Lower leg skin (tissue), 3 donors: ENCODE results near the gene STAG1.

ENCODE experiments used
- POLR2A ChIP-seq, 2 donors: fragments of 450-650 bp; IDR thresholded peaks; one replicate each; pipeline ENCODE4 v1.6.1; 2016 to 2017; ENCODE audit warnings: antibody characterized with exemption in 2 of 2, mild to moderate bottlenecking in 1 of 2, moderate library complexity in 1 of 2
- TF ChIP-seq, protein P1 (sequence below), 3 donors: fragments of 450-650 bp; IDR thresholded peaks; one replicate each; pipeline ENCODE4 v1.5.1; 2016; ENCODE audit warnings: antibody characterized with exemption in 3 of 3, mild to moderate bottlenecking in 3 of 3, moderate library complexity in 2 of 3

DNA sequence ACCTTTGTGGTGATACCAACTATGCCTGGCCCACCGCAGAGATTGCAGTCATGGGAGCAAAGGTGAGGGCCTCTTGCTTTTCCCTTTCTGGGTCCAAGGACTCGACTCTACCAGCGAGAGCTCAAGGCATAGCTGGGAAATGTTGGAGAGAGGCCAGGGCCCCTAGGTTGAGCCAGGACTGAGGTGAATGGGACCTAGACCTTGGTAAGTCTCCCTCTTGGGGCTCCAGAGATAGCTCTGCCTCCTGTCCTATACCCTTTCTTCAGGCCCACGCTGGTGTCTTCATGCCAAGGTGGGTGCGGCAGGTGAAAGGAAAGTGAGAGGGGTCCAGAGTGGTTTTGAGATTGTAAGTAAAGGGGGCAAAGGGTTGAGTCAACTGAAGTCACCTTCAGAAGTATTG is 424.5 kb downstream of the STAG1 start:
- TF ChIP-seq, protein P1, sequence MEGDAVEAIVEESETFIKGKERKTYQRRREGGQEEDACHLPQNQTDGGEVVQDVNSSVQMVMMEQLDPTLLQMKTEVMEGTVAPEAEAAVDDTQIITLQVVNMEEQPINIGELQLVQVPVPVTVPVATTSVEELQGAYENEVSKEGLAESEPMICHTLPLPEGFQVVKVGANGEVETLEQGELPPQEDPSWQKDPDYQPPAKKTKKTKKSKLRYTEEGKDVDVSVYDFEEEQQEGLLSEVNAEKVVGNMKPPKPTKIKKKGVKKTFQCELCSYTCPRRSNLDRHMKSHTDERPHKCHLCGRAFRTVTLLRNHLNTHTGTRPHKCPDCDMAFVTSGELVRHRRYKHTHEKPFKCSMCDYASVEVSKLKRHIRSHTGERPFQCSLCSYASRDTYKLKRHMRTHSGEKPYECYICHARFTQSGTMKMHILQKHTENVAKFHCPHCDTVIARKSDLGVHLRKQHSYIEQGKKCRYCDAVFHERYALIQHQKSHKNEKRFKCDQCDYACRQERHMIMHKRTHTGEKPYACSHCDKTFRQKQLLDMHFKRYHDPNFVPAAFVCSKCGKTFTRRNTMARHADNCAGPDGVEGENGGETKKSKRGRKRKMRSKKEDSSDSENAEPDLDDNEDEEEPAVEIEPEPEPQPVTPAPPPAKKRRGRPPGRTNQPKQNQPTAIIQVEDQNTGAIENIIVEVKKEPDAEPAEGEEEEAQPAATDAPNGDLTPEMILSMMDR (IDR thresholded peaks at IDR 0.05) = no peak
- TF ChIP-seq POLR2A (IDR thresholded peaks at IDR 0.05) = no peak
